IMR-90 (cell line): ENCODE results near the gene TBCE. TPM values are rescaled to one million over a fixed set of nuclear protein-coding genes. Genes with fewer than 3 reads are reported as not detected.

ENCODE experiments used
- ATAC-seq: fragments of 200-7000 bp; cut with Tn5 transposase; 2 replicates; pipeline ENCODE4 v1.9.1; 2020; ENCODE audit warnings: low read depth, mild to moderate bottlenecking, moderate library complexity
- BruUV-seq: library from RNA; stranded (reverse); fragments of 400-500 nt; replicated peaks from 2 replicates; lab custom pipeline; 2021; lab: Mats Ljungman, UMichigan
- CTCF ChIA-PET: fragments of 300-600 bp; formaldehyde crosslinking; extraction: SDS; loops from one replicate; lab custom pipeline; 2021; ENCODE audit warnings: antibody characterized with exemption; lab: Yijun Ruan, JAX
- POLR2A ChIA-PET: fragments of 300-600 bp; sonication (Branson Sonifier 250); formaldehyde crosslinking; loops from one replicate; lab custom pipeline; 2022; ENCODE audit warnings: antibody characterized with exemption; ENCODE audit not compliant: unreplicated experiment; lab: Charles Lee
- DNase-seq: peaks from one replicate; pipeline ENCODE4 v3.0.0; 2013
- H2AFZ ChIP-seq: replicated peaks from 2 replicates; pipeline ENCODE3; 2013; ENCODE audit warnings: low read length, mild to moderate bottlenecking; ENCODE audit not compliant: poor library complexity
- H2AK5ac ChIP-seq: 2 replicates; pipeline ENCODE4 v1.6.1; 2013; ENCODE audit warnings: low read depth, low read length, inconsistent platforms
- H2AK9ac ChIP-seq: replicated peaks from 2 replicates; pipeline ENCODE3; 2013; ENCODE audit warnings: mild to moderate bottlenecking, low read depth, low read length, moderate library complexity; ENCODE audit not compliant: poor library complexity
- H2BK120ac ChIP-seq: 2 replicates; pipeline ENCODE4 v1.6.1; 2013; ENCODE audit warnings: low read depth, low read length, inconsistent platforms
- H2BK15ac ChIP-seq: 3 replicates; pipeline ENCODE4 v1.6.1; 2013; ENCODE audit warnings: low read depth, low read length, inconsistent platforms
- H2BK20ac ChIP-seq: 2 replicates; pipeline ENCODE4 v1.6.1; 2013; ENCODE audit warnings: low read depth, mild to moderate bottlenecking, inconsistent platforms, low read length, moderate library complexity
- H2BK5ac ChIP-seq: 2 replicates; pipeline ENCODE4 v1.6.1; 2013; ENCODE audit warnings: mild to moderate bottlenecking, low read depth, low read length, inconsistent platforms; ENCODE audit not compliant: poor library complexity, severe bottlenecking
- H3K14ac ChIP-seq: replicated peaks from 2 replicates; pipeline ENCODE4 v1.6.1; 2013; ENCODE audit warnings: low read depth, low read length, inconsistent platforms
- H3K18ac ChIP-seq: 2 replicates; pipeline ENCODE4 v1.6.1; 2013; ENCODE audit warnings: low read depth, low read length, control low read depth
- H3K23ac ChIP-seq: 2 replicates; pipeline ENCODE4 v1.6.1; 2013; ENCODE audit warnings: low read depth, low read length, inconsistent platforms
- H3K27ac ChIP-seq: 2 replicates; pipeline ENCODE4 v1.5.1; 2013; ENCODE audit warnings: mild to moderate bottlenecking, control low read depth, low read length; ENCODE audit not compliant: insufficient read depth
- H3K27me3 ChIP-seq: 2 replicates; pipeline ENCODE4 v1.6.1; 2013; ENCODE audit warnings: low read length; ENCODE audit not compliant: control insufficient read depth, insufficient read depth
- H3K36me3 ChIP-seq: 2 replicates; pipeline ENCODE4 v1.6.1; 2013; ENCODE audit warnings: low read length, mixed read lengths; ENCODE audit not compliant: control insufficient read depth, insufficient read depth
- H3K4ac ChIP-seq: 2 replicates; pipeline ENCODE4 v1.6.1; 2013; ENCODE audit warnings: low read depth, low read length, inconsistent platforms
- H3K4me1 ChIP-seq: 2 replicates; pipeline ENCODE4 v1.6.1; 2013; ENCODE audit warnings: low read length, mixed read lengths; ENCODE audit not compliant: control insufficient read depth, insufficient read depth
- H3K4me2 ChIP-seq: 2 replicates; pipeline ENCODE4 v1.6.1; 2013; ENCODE audit warnings: low read depth, mild to moderate bottlenecking, control low read depth, low read length, moderate library complexity
- H3K4me3 ChIP-seq: 2 replicates; pipeline ENCODE4 v1.5.1; 2013; ENCODE audit warnings: low read depth, mild to moderate bottlenecking, control low read depth, low read length, moderate library complexity; ENCODE audit not compliant: insufficient read depth
- H3K56ac ChIP-seq: 2 replicates; pipeline ENCODE4 v1.6.1; 2013; ENCODE audit warnings: low read length, inconsistent platforms; ENCODE audit not compliant: insufficient read depth; ENCODE audit errors: extremely low read depth
- H3K79me1 ChIP-seq, 2 experiments: 2 replicates each; pipeline ENCODE4 v1.6.1; 2013; ENCODE audit warnings: low read length in 2 of 2, inconsistent platforms in 1 of 2, low read depth in 1 of 2
- H3K9ac ChIP-seq: 2 replicates; pipeline ENCODE4 v1.6.1; 2013; ENCODE audit warnings: low read depth, low read length, control low read depth
- H3K9me1 ChIP-seq: 2 replicates; pipeline ENCODE4 v1.6.1; 2013; ENCODE audit warnings: low read length, inconsistent platforms; ENCODE audit not compliant: insufficient read depth
- H3K9me3 ChIP-seq: 2 replicates; pipeline ENCODE4 v1.6.1; 2013; ENCODE audit warnings: low read length; ENCODE audit not compliant: control insufficient read depth, insufficient read depth
- H4K20me1 ChIP-seq: 2 replicates; pipeline ENCODE4 v1.6.1; 2013; ENCODE audit warnings: low read length, inconsistent platforms; ENCODE audit not compliant: insufficient read depth
- H4K5ac ChIP-seq: 2 replicates; pipeline ENCODE4 v1.6.1; 2013; ENCODE audit warnings: mild to moderate bottlenecking, low read depth, low read length, control low read depth
- H4K8ac ChIP-seq, 2 experiments: 2 replicates each; pipeline ENCODE4 v1.6.1; 2013; ENCODE audit warnings: low read depth in 2 of 2, low read length in 2 of 2, control low read depth in 1 of 2, inconsistent platforms in 1 of 2
- H4K91ac ChIP-seq: 2 replicates; pipeline ENCODE4 v1.6.1; 2013; ENCODE audit warnings: low read depth, low read length, inconsistent platforms; ENCODE audit not compliant: insufficient read depth
- BHLHE40 ChIP-seq: fragments of 150-350 bp; IDR thresholded peaks from 2 replicates; pipeline ENCODE4 v1.6.1; 2016; ENCODE audit warnings: mild to moderate bottlenecking, low read depth, low read length
- CEBPB ChIP-seq: IDR thresholded peaks from 2 replicates; pipeline ENCODE4 v1.6.1; 2012; ENCODE audit warnings: low read depth, low read length, improper control_type of control experiment
- CHD1 ChIP-seq: IDR thresholded peaks from 2 replicates; pipeline ENCODE4 v1.6.1; 2012; ENCODE audit warnings: low read depth, low read length, improper control_type of control experiment
- FOS ChIP-seq: fragments of 150-350 bp; IDR thresholded peaks from 2 replicates; pipeline ENCODE4 v1.6.1; 2016; ENCODE audit warnings: low read depth, low read length
- MAFK ChIP-seq: IDR thresholded peaks from 2 replicates; pipeline ENCODE4 v1.6.1; 2012; ENCODE audit warnings: low read depth, low read length, improper control_type of control experiment
- MXI1 ChIP-seq: IDR thresholded peaks from 2 replicates; pipeline ENCODE4 v1.6.1; 2012; ENCODE audit warnings: low read depth, mild to moderate bottlenecking, low read length, moderate library complexity, borderline replicate concordance
- NFE2L2 ChIP-seq: fragments of 150-350 bp; IDR thresholded peaks from 2 replicates; pipeline ENCODE4 v1.6.1; 2016; ENCODE audit warnings: low read depth, mild to moderate bottlenecking, low read length
- POLR2A ChIP-seq: IDR thresholded peaks from 2 replicates; pipeline ENCODE4 v1.6.1; 2012; ENCODE audit warnings: mild to moderate bottlenecking, low read depth, low read length
- RCOR1 ChIP-seq: IDR thresholded peaks from 2 replicates; pipeline ENCODE4 v1.6.1; 2012; ENCODE audit warnings: mild to moderate bottlenecking, low read length, improper control_type of control experiment; ENCODE audit not compliant: insufficient replicate concordance
- RFX5 ChIP-seq: IDR thresholded peaks from 2 replicates; pipeline ENCODE4 v1.8.0; 2012; ENCODE audit warnings: low read depth, mild to moderate bottlenecking, low read length, moderate library complexity
- SMC3 ChIP-seq: fragments of 150-350 bp; IDR thresholded peaks from 2 replicates; pipeline ENCODE4 v1.6.1; 2016; ENCODE audit warnings: low read depth, mild to moderate bottlenecking, antibody characterized with exemption, low read length, moderate library complexity
- WGBS, 2 experiments: methylation state at CpG; one replicate each; pipeline versions ENCODE4 v1.1.5 to v1.1.7; 2013; ENCODE audit warnings: missing lambda C conversion rate in 2 of 2; ENCODE audit not compliant: insufficient read length in 1 of 2; ENCODE audit errors: extremely low coverage in 2 of 2; 5-methylcytosine and 5-hydroxymethylcytosine counted together
- dilution Hi-C: fragments of 300-500 bp; cut with HindIII; formaldehyde crosslinking; loops from one replicate; pipeline ENCODE4 v1.14.3; 2018; ENCODE audit warnings: low sequenced_read_pairs; ENCODE audit not compliant: unreplicated experiment
- in situ Hi-C: fragments of 300-500 bp; cut with MboI; formaldehyde crosslinking; loops from 3 replicates; pipeline ENCODE4 v1.14.3; 2019; ENCODE audit warnings: low sequenced_read_pairs, inconsistent platforms, mixed read lengths
- intact Hi-C: fragments of 100-400 bp; cut with micrococcal nuclease; formaldehyde crosslinking; loops from 2 replicates; pipeline ENCODE4 v1.10.0; 2022
- polyA plus RNA-seq, 3 experiments: library from polyadenylated mRNA; depleted of rRNA; stranded (reverse); fragments of >200 nt; gene quantifications; 2 replicates each; pipeline ENCODE4 v1.2.3, GENCODE V29; 2012; ENCODE audit warnings: low replicate concordance in 1 of 3
- total RNA-seq: library from RNA; depleted of rRNA; stranded (reverse); fragments of >200 nt; gene quantifications from 2 replicates; pipeline ENCODE4 v1.2.3, GENCODE V29; 2012
- TF ChIP-seq, protein P1 (sequence below): conservative IDR thresholded peaks from 2 replicates; pipeline ENCODE4 v1.5.1; 2012; ENCODE audit warnings: mild to moderate bottlenecking, low read depth, low read length, improper control_type of control experiment
- TF ChIP-seq, protein P2 (sequence below): fragments of 150-350 bp; IDR thresholded peaks from 2 replicates; pipeline ENCODE4 v1.6.1; 2016; ENCODE audit warnings: low read depth, mild to moderate bottlenecking, low read length, moderate library complexity, borderline replicate concordance
- TF ChIP-seq, protein P3 (sequence below): fragments of 150-350 bp; IDR thresholded peaks from 2 replicates; pipeline ENCODE4 v1.6.1; 2017; ENCODE audit warnings: mild to moderate bottlenecking, antibody characterized with exemption, low read length, low read depth

The TBCE gene
- total and polyA plus RNA-seq, 2 of the 4 experiments (the other 2 are of a cell fraction): 25.3 to 26.7 TPM

- ChIA-PET CTCF (interaction anchor here (0.7 kb wide), 1 partner anchor 206 kb away, joined by 6 read pairs; no protein-coding TSS in a partner anchor), POLR2A (no interaction called here)
- Histone ChIP-seq H2AK5ac (no peak overlapping the region), H3K79me1 (peaks cover 0 to 39% of the 10 kb centered on the region in 2 experiments; a peak in 2 of 4 replicates), H3K4me3 (no peak overlapping the region), H4K8ac (no peak overlapping the region), H4K20me1 (peaks cover 5% of the 10 kb centered on the region; the same call in 1 of the 2 replicates), H3K18ac (no peak overlapping the region), H3K9me3 (no peaks in the 10 kb centered on the region), H3K9me1 (peaks cover 15% of the 10 kb centered on the region; the same call in 1 of the 2 replicates), H3K27ac (no peak overlapping the region), H3K27me3 (no peaks in the 10 kb centered on the region), H3K9ac (no peak overlapping the region), H2BK120ac (no peak overlapping the region), H2AK9ac (no peak overlapping the region), H3K23ac (no peak overlapping the region), H4K5ac (no peak overlapping the region), H3K14ac (no peak overlapping the region), H3K4me2 (no peak overlapping the region), H4K91ac (no peak overlapping the region), H3K36me3 (peaks cover 5% of the 10 kb centered on the region), H3K4me1 (no peaks in the 10 kb centered on the region), H2BK20ac (no peak overlapping the region), H3K56ac (no peak overlapping the region), H2BK5ac (no peak overlapping the region), H2AFZ (no peak overlapping the region), H3K4ac (no peak overlapping the region), H2BK15ac (no peak overlapping the region)
- dilution Hi-C loops (no loop called here), intact Hi-C loops (no loop called here), in situ Hi-C loops (no loop called here)
- no peak for ATAC-seq
- no peak for DNase-seq
- no TSS peak for BruUV-seq
- no peak for TF ChIP-seq NFE2L2
- TF ChIP-seq, protein P1, sequence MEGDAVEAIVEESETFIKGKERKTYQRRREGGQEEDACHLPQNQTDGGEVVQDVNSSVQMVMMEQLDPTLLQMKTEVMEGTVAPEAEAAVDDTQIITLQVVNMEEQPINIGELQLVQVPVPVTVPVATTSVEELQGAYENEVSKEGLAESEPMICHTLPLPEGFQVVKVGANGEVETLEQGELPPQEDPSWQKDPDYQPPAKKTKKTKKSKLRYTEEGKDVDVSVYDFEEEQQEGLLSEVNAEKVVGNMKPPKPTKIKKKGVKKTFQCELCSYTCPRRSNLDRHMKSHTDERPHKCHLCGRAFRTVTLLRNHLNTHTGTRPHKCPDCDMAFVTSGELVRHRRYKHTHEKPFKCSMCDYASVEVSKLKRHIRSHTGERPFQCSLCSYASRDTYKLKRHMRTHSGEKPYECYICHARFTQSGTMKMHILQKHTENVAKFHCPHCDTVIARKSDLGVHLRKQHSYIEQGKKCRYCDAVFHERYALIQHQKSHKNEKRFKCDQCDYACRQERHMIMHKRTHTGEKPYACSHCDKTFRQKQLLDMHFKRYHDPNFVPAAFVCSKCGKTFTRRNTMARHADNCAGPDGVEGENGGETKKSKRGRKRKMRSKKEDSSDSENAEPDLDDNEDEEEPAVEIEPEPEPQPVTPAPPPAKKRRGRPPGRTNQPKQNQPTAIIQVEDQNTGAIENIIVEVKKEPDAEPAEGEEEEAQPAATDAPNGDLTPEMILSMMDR: no peak
- TF ChIP-seq CEBPB: no peak
- TF ChIP-seq BHLHE40: no peak
- TF ChIP-seq CHD1: no peak
- TF ChIP-seq SMC3: no peak
- no peak for TF ChIP-seq MAFK
- no peak for TF ChIP-seq POLR2A
- no peak for TF ChIP-seq MXI1
- no peak for TF ChIP-seq FOS
- TF ChIP-seq, protein P2, sequence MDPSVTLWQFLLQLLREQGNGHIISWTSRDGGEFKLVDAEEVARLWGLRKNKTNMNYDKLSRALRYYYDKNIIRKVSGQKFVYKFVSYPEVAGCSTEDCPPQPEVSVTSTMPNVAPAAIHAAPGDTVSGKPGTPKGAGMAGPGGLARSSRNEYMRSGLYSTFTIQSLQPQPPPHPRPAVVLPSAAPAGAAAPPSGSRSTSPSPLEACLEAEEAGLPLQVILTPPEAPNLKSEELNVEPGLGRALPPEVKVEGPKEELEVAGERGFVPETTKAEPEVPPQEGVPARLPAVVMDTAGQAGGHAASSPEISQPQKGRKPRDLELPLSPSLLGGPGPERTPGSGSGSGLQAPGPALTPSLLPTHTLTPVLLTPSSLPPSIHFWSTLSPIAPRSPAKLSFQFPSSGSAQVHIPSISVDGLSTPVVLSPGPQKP: no peak
- TF ChIP-seq, protein P3, sequence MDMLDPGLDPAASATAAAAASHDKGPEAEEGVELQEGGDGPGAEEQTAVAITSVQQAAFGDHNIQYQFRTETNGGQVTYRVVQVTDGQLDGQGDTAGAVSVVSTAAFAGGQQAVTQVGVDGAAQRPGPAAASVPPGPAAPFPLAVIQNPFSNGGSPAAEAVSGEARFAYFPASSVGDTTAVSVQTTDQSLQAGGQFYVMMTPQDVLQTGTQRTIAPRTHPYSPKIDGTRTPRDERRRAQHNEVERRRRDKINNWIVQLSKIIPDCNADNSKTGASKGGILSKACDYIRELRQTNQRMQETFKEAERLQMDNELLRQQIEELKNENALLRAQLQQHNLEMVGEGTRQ: no peak
- no peak for TF ChIP-seq RFX5
- TF ChIP-seq RCOR1: no peak
- 100% methylated on average over 1 of the region's 5 CpGs; no CpG with 5 or more reads in 1 of the 2 experiments for WGBS, 2 experiments
These were observed 61.9 kb downstream of the TBCE start for GRCh38 chr1:235429143-235429542.
